ENCODE results near the gene PROP1. TPM values are rescaled to one million over a fixed set of nuclear protein-coding genes. Genes with fewer than 3 reads are reported as not detected.

PROP1 gene
- total and polyA plus RNA-seq, 8 donors: not detected

- Histone ChIP-seq H3K36me3 (no peaks in the 10 kb centered on the region), H3K27me3 (peaks cover 0 to 16% (median 0%) of the 10 kb centered on the region in 3 donors), H3K4me3 (no peak overlapping the region), H3K27ac (no peak overlapping the region), H3K9me3 (no peaks in the 10 kb centered on the region), H3K4me1 (peaks cover 0 to 5% (median 0%) of the 10 kb centered on the region in 4 donors)
- no peak for TF ChIP-seq POLR2AphosphoS5 (IDR thresholded peaks at IDR 0.05)
- TF ChIP-seq EP300 (IDR thresholded peaks at IDR 0.05): no peak
- no peak for TF ChIP-seq CTCF (IDR thresholded peaks at IDR 0.05)
- no peak for TF ChIP-seq POLR2A (IDR thresholded peaks at IDR 0.05)
- 79 to 90% (median 82%) methylated on average over 7 of the region's 7 CpGs for WGBS, 5 donors
- intact Hi-C loops (cut with DNase I; ENCODE audit: low total_unique reads): no loop called here
- DNase-seq: no peak
These were observed 29.2 kb downstream of the PROP1 start for GRCh38 chr5:177966839-177967166.

- WGBS, 5 donors: 75 to 81% (median 78%) methylated on average over 19 of the region's 19 CpGs
- TF ChIP-seq POLR2A (IDR thresholded peaks at IDR 0.05): no peak
- no peak for TF ChIP-seq CTCF (IDR thresholded peaks at IDR 0.05)
- no peak for TF ChIP-seq EP300 (IDR thresholded peaks at IDR 0.05)
- TF ChIP-seq POLR2AphosphoS5 (IDR thresholded peaks at IDR 0.05): no peak
- Histone ChIP-seq H3K27me3 (peaks cover 0 to 13% (median 0%) of the 10 kb centered on the region in 3 donors), H3K4me3 (no peak overlapping the region), H3K36me3 (no peaks in the 10 kb centered on the region), H3K4me1 (peaks cover 0 to 3% (median 0%) of the 10 kb centered on the region in 4 donors), H3K27ac (no peak overlapping the region), H3K9me3 (no peaks in the 10 kb centered on the region)
- intact Hi-C loops (cut with DNase I; ENCODE audit: low total_unique reads): no loop called here
- no peak for DNase-seq
These were observed 29.8 kb downstream of the PROP1 start for GRCh38 chr5:177966009-177966838.

GRCh38 chr5:177964471-177964870 lies 31.6 kb downstream of the PROP1 start:
- TF ChIP-seq POLR2A (IDR thresholded peaks at IDR 0.05) (no peak), CTCF (IDR thresholded peaks at IDR 0.05) (no peak), POLR2AphosphoS5 (IDR thresholded peaks at IDR 0.05) (no peak), EP300 (IDR thresholded peaks at IDR 0.05) (no peak)
- peaks cover 0 to 8% (median 0%) of the 10 kb centered on the region in 3 donors for H3K27me3 ChIP-seq
- H3K36me3 ChIP-seq: no peaks in the 10 kb centered on the region
- H3K9me3 ChIP-seq: no peaks in the 10 kb centered on the region
- no peak overlapping the region for H3K27ac ChIP-seq
- 85 to 96% (median 95%) methylated on average over 12 of the region's 12 CpGs for WGBS, 5 donors
- no peak overlapping the region for H3K4me3 ChIP-seq
- H3K4me1 ChIP-seq: no peaks in the 10 kb centered on the region
- intact Hi-C loops (cut with DNase I; ENCODE audit: low total_unique reads): no loop called here
- DNase-seq: no peak

- Histone ChIP-seq H3K36me3 (no peaks in the 10 kb centered on the region), H3K4me1 (no peaks in the 10 kb centered on the region), H3K9me3 (no peaks in the 10 kb centered on the region), H3K27ac (no peak overlapping the region), H3K4me3 (no peak overlapping the region), H3K27me3 (peaks cover 0 to 6% (median 0%) of the 10 kb centered on the region in 3 donors)
- DNase-seq: no peak
- 88 to 95% (median 93%) methylated on average over 14 of the region's 14 CpGs for WGBS, 5 donors
- intact Hi-C loops (cut with DNase I; ENCODE audit: low total_unique reads): no loop called here
- no peak for TF ChIP-seq POLR2AphosphoS5 (IDR thresholded peaks at IDR 0.05)
- no peak for TF ChIP-seq CTCF (IDR thresholded peaks at IDR 0.05)
- no peak for TF ChIP-seq POLR2A (IDR thresholded peaks at IDR 0.05)
- no peak for TF ChIP-seq EP300 (IDR thresholded peaks at IDR 0.05)
These were observed 32.1 kb downstream of the PROP1 start for GRCh38 chr5:177963966-177964365.
